Activated naive CD8-positive, alpha-beta T cell treated with anti-CD3 and anti-CD28 coated beads, Interleukin-2, amount 10 ng/mL, durations not matched to agents 7 days and 5 days (primary cell): ENCODE data around the gene MYF6. TPM values are rescaled to one million over a fixed set of nuclear protein-coding genes. Genes with fewer than 3 reads are reported as not detected.
"Not testable (repeated sequence)": the region's sequence is repeated elsewhere in the genome, so short reads cannot be mapped to it uniquely, and the experiment has no call there.

Experiments
- ATAC-seq: fragments of 150-1000 bp; cut with Tn5 transposase; one replicate; pipeline ENCODE4 v1.10.0; 2021; ENCODE audit warnings: low read depth, moderate library complexity
- POLR2A ChIA-PET: fragments of 350-600 bp; sonication (Branson Sonifier 250); formaldehyde crosslinking; loops from one replicate; lab custom pipeline; 2021; ENCODE audit warnings: antibody characterized with exemption; lab: Charles Lee
- DNase-seq: peaks from one replicate; pipeline ENCODE4 v3.0.0; 2021
- H3K27ac Mint-ChIP-seq: one replicate; pipeline ENCODE4 v1.8.0; 2022; ENCODE audit warnings: mild to moderate bottlenecking, mixed read lengths
- H3K27me3 Mint-ChIP-seq: one replicate; pipeline ENCODE4 v1.8.0; 2022; ENCODE audit warnings: mild to moderate bottlenecking, moderate library complexity, mixed read lengths
- H3K36me3 Mint-ChIP-seq: one replicate; pipeline ENCODE4 v1.8.0; 2021; ENCODE audit warnings: mild to moderate bottlenecking, mixed read lengths
- H3K4me1 Mint-ChIP-seq: one replicate; pipeline ENCODE4 v1.8.0; 2021; ENCODE audit warnings: mixed read lengths
- H3K4me3 Mint-ChIP-seq: one replicate; pipeline ENCODE4 v1.8.0; 2022; ENCODE audit warnings: mild to moderate bottlenecking, moderate library complexity, mixed read lengths
- H3K9me3 Mint-ChIP-seq: one replicate; pipeline ENCODE4 v1.8.0; 2021; ENCODE audit warnings: mixed read lengths
- total RNA-seq, 2 experiments: library from RNA; stranded (reverse); gene quantifications; one replicate each; pipeline ENCODE4 v1.2.3, GENCODE V29; 2021

Gene MYF6
- not detected for total RNA-seq

GRCh38 chr12:80707126-80707829, at the start of gene MYF6:
Gene MYF6, plus strand, starts transcription at chr12:80707634. Its CDS starts 86 bp downstream, at chr12:80707720.
- POLR2A ChIA-PET: no interaction called here

GRCh38 chr12:80659512-80660063, 47.8 kb upstream of the MYF6 start:
- no peak overlapping the region for H3K4me3 Mint-ChIP-seq
- no peak overlapping the region for H3K27ac Mint-ChIP-seq
- H3K9me3 Mint-ChIP-seq: peaks cover 2% of the 10 kb centered on the region
- H3K27me3 Mint-ChIP-seq: no peaks in the 10 kb centered on the region
- DNase-seq: no peak
- H3K36me3 Mint-ChIP-seq: no peaks in the 10 kb centered on the region
- ATAC-seq: no peak
- POLR2A ChIA-PET: no interaction called here
- H3K4me1 Mint-ChIP-seq: no peaks in the 10 kb centered on the region

More at GRCh38 chr12:80707126-80707829, at the start of gene MYF6:
- Mint-ChIP-seq H3K4me3 (no peak within 1 kb of the TSS), H3K36me3 (no peaks in the 10 kb centered on the region), H3K27me3 (peaks cover 35% of the 10 kb centered on the region), H3K9me3 (no peaks in the 10 kb centered on the region), H3K4me1 (peaks cover 4% of the 10 kb centered on the region), H3K27ac (no peak within 1 kb of the TSS)
- ATAC-seq (no peak), DNase-seq (no peak)

- no peaks in the 10 kb centered on the region for H3K4me1 Mint-ChIP-seq
- DNase-seq (no peak), ATAC-seq (no peak)
- H3K27me3 Mint-ChIP-seq: no peaks in the 10 kb centered on the region
- POLR2A ChIA-PET: no interaction called here
- no peak overlapping the region for H3K27ac Mint-ChIP-seq
- H3K9me3 Mint-ChIP-seq: no peaks in the 10 kb centered on the region
- no peaks in the 10 kb centered on the region for H3K36me3 Mint-ChIP-seq
- no peak overlapping the region for H3K4me3 Mint-ChIP-seq
These were observed 44.8 kb upstream of the MYF6 start for GRCh38 chr12:80662586-80662985.

- H3K27ac Mint-ChIP-seq: no peak overlapping the region
- H3K4me1 Mint-ChIP-seq: no peaks in the 10 kb centered on the region
- H3K4me3 Mint-ChIP-seq: no peak overlapping the region
- ATAC-seq (no peak), DNase-seq (no peak)
- H3K36me3 Mint-ChIP-seq: no peaks in the 10 kb centered on the region
- no peaks in the 10 kb centered on the region for H3K27me3 Mint-ChIP-seq
- POLR2A ChIA-PET: no interaction called here
- no peaks in the 10 kb centered on the region for H3K9me3 Mint-ChIP-seq
These were observed 37.2 kb upstream of the MYF6 start for GRCh38 chr12:80670214-80670613.

- H3K36me3 Mint-ChIP-seq, H3K4me3 Mint-ChIP-seq, H3K27ac Mint-ChIP-seq, ATAC-seq, H3K27me3 Mint-ChIP-seq, H3K4me1 Mint-ChIP-seq, POLR2A ChIA-PET, DNase-seq, H3K9me3 Mint-ChIP-seq: not testable (repeated sequence)
These were observed 31.3 kb upstream of the MYF6 start for GRCh38 chr12:80676042-80676636.

GRCh38 chr12:80676856-80677255, 30.6 kb upstream of the MYF6 start:
- no peaks in the 10 kb centered on the region for H3K9me3 Mint-ChIP-seq
- POLR2A ChIA-PET: no interaction called here

GRCh38 chr12:80677994-80678393, 29.4 kb upstream of the MYF6 start:
- POLR2A ChIA-PET: no interaction called here
- H3K27ac Mint-ChIP-seq: no peak overlapping the region
- H3K36me3 Mint-ChIP-seq: no peaks in the 10 kb centered on the region

More at GRCh38 chr12:80676856-80677255, 30.6 kb upstream of the MYF6 start:
- Mint-ChIP-seq H3K4me3 (no peak overlapping the region), H3K4me1 (no peaks in the 10 kb centered on the region), H3K27me3 (no peaks in the 10 kb centered on the region), H3K27ac (no peak overlapping the region), H3K36me3 (no peaks in the 10 kb centered on the region)
- ATAC-seq: no peak
- no peak for DNase-seq

GRCh38 chr12:80679346-80680131, 27.9 kb upstream of the MYF6 start:
- no peak for ATAC-seq
- POLR2A ChIA-PET: no interaction called here
- Mint-ChIP-seq H3K36me3 (no peaks in the 10 kb centered on the region), H3K27me3 (no peaks in the 10 kb centered on the region), H3K9me3 (no peaks in the 10 kb centered on the region), H3K27ac (no peak overlapping the region), H3K4me1 (no peaks in the 10 kb centered on the region), H3K4me3 (no peak overlapping the region)
- no peak for DNase-seq

More at GRCh38 chr12:80677994-80678393, 29.4 kb upstream of the MYF6 start:
- H3K4me1 Mint-ChIP-seq: no peaks in the 10 kb centered on the region
- no peak overlapping the region for H3K4me3 Mint-ChIP-seq
- ATAC-seq (no peak), DNase-seq (no peak)
- H3K27me3 Mint-ChIP-seq: no peaks in the 10 kb centered on the region
- H3K9me3 Mint-ChIP-seq: no peaks in the 10 kb centered on the region

- Mint-ChIP-seq H3K36me3 (no peaks in the 10 kb centered on the region), H3K27me3 (no peaks in the 10 kb centered on the region), H3K4me1 (no peaks in the 10 kb centered on the region), H3K27ac (no peak overlapping the region), H3K4me3 (no peak overlapping the region), H3K9me3 (no peaks in the 10 kb centered on the region)
- POLR2A ChIA-PET: no interaction called here
- DNase-seq: no peak
- no peak for ATAC-seq
These were observed 26.1 kb upstream of the MYF6 start for GRCh38 chr12:80681287-80681686.

GRCh38 chr12:80681786-80682185, 25.6 kb upstream of the MYF6 start:
- no peaks in the 10 kb centered on the region for H3K27me3 Mint-ChIP-seq
- POLR2A ChIA-PET: no interaction called here
- no peak for ATAC-seq
- H3K4me3 Mint-ChIP-seq: no peak overlapping the region
- no peak for DNase-seq
- H3K4me1 Mint-ChIP-seq: no peaks in the 10 kb centered on the region
- H3K36me3 Mint-ChIP-seq: no peaks in the 10 kb centered on the region
- H3K27ac Mint-ChIP-seq: no peak overlapping the region
- no peaks in the 10 kb centered on the region for H3K9me3 Mint-ChIP-seq

- ATAC-seq: no peak
- H3K27ac Mint-ChIP-seq: no peak overlapping the region
- no peak overlapping the region for H3K4me3 Mint-ChIP-seq
- H3K4me1 Mint-ChIP-seq: no peaks in the 10 kb centered on the region
- H3K36me3 Mint-ChIP-seq: no peaks in the 10 kb centered on the region
- POLR2A ChIA-PET: no interaction called here
- H3K9me3 Mint-ChIP-seq: no peaks in the 10 kb centered on the region
- no peak for DNase-seq
- H3K27me3 Mint-ChIP-seq: no peaks in the 10 kb centered on the region
These were observed 23.3 kb upstream of the MYF6 start for GRCh38 chr12:80684077-80684495.

GRCh38 chr12:80690090-80690489, 17.3 kb upstream of the MYF6 start:
- H3K4me1 Mint-ChIP-seq: no peaks in the 10 kb centered on the region
- DNase-seq (no peak), ATAC-seq (no peak)
- no peak overlapping the region for H3K27ac Mint-ChIP-seq
- POLR2A ChIA-PET: no interaction called here
- H3K27me3 Mint-ChIP-seq: no peaks in the 10 kb centered on the region
- no peak overlapping the region for H3K4me3 Mint-ChIP-seq
- H3K36me3 Mint-ChIP-seq: no peaks in the 10 kb centered on the region
- H3K9me3 Mint-ChIP-seq: no peaks in the 10 kb centered on the region

GRCh38 chr12:80690513-80690912, 16.9 kb upstream of the MYF6 start:
- POLR2A ChIA-PET: no interaction called here
- Mint-ChIP-seq H3K36me3 (no peaks in the 10 kb centered on the region), H3K9me3 (no peaks in the 10 kb centered on the region), H3K4me1 (no peaks in the 10 kb centered on the region), H3K4me3 (no peak overlapping the region), H3K27ac (no peak overlapping the region), H3K27me3 (no peaks in the 10 kb centered on the region)
- ATAC-seq (no peak), DNase-seq (no peak)
